NCI-H460 (cell line): ENCODE data around the gene COPS7B. TPM values are rescaled to one million over a fixed set of nuclear protein-coding genes. Genes with fewer than 3 reads are reported as not detected.
"Not testable (repeated sequence)": the region's sequence is repeated elsewhere in the genome, so short reads cannot be mapped to it uniquely, and the experiment has no call there.

Experiments used
- DNase-seq: peaks from one replicate; pipeline ENCODE4 v3.0.0-alpha.2; 2016; ENCODE audit warnings: low read depth; ENCODE audit errors: extremely low read depth
- polyA plus RNA-seq: library from polyadenylated mRNA; depleted of rRNA; stranded (reverse); fragments of >200 nt; gene quantifications from 2 replicates; pipeline ENCODE4 v1.2.3, GENCODE V29; 2014; cell fraction: nucleus; rRNA removed
- total RNA-seq: library from RNA; depleted of rRNA; stranded (reverse); fragments of >200 nt; shearing (Covaris generic); gene quantifications from 2 replicates; pipeline ENCODE4 v1.2.3, GENCODE V29; 2014; rRNA removed

COPS7B gene
- 29.0 and 32.8 TPM in 2 replicates for total RNA-seq
- polyA plus RNA-seq = 53.5 and 81.8 TPM in 2 replicates

DNA sequence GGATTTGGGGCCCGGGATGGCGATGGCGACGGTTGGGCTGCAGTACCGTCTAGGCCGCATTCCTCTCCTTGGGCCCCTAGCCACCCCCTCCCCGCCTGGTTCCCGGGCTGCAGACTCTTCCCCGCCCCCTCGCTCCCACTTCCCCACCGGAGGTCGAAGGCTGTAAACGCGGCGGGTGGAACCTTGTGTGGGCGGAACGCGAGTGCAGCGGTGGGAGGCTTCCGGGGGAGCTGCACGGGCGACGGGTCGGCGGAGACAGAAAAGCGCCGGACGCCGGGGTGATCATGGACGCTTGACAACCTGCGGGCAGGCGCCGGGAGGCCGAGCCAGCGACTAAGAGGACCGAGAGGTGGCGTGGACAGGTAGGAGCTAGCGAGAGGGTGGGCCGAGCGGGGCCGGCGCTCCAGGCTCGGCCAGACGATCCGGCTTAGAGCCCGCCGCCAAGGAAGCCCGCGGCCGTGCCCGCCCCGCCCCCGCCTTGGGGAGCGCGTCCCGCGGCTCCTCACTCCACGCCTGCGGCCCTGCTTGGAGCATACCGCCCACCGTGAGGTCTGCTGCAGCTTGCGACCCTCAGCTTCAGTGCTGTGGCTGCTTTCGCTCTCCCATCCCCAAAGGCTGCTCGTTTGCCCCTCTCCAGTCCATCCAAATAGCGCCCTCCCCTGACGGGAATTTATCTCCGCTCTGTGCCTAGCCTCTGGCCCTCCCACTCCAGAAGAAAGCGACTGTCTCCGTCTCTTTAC is at the start of gene COPS7B:
COPS7B (plus strand) TSS at position 269 of the 740 bp plus-strand sequence. CDS start 2,126 bp downstream, outside the sequence.
- DNase-seq = peak; percentile 61

- no peak for DNase-seq
Measured at GRCh38 chr2:231737761-231738160, 48.5 kb upstream of the COPS7B start.

GRCh38 chr2:231743376-231744116 is 42.7 kb upstream of the COPS7B start:
- DNase-seq = no peak

DNA sequence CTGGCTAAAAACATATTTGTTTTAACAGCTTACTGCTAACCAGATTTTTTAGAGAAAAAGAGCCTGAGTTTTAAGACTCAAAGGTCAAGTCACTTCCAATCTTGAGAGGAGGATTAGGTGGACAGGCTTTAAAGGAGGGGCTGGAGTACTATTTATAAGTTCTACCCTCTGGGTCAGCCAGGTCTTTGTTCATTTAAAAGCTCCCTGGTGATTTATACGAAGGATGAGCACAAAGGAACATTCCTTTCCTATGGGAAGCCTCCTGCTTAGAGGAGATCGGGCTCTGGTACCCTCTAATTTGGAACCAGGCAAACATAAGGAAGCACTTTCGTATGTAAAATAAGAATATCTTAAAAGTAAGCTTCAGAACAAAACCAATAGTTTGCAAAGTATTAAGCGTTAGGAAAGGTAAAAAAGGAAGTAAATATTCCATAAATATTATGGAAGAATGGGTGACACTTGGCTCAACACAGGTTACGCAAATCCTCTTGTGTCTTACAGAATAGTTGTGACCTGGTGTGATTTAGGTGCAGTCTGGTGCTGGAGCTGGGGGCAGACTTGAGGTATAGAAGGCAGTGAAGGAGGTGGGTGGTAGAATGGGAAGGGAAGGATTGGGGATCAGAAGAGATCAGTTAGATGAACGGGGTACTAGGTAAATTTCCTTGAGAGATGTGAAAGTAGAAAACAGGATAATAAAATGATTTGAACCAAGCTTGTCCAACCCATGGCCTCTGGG is 40.8 kb upstream of the COPS7B start:
- DNase-seq = no peak

- not testable (repeated sequence) for DNase-seq
Measured at GRCh38 chr2:231748153-231748896, 37.9 kb upstream of the COPS7B start.

DNA sequence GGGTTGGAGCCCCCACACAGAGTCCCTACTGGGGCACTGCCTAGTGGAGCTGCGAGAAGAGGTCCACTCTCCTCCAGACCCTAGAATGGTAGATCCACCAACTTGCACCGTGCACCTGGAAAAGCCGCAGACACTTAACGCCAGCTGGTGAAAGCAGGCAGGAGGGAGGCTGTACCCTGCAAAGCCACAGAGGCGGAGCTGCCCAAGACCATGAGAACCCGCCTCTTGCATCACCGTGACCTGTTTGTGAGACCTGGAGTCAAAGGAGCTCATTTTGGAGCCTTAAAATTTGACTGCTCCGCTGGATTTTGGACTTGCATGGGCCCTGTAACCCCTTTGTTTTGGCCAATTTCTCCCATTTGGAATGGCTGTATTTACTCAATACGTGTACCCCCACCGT is 37.2 kb upstream of the COPS7B start:
- DNase-seq = not testable (repeated sequence)

DNA sequence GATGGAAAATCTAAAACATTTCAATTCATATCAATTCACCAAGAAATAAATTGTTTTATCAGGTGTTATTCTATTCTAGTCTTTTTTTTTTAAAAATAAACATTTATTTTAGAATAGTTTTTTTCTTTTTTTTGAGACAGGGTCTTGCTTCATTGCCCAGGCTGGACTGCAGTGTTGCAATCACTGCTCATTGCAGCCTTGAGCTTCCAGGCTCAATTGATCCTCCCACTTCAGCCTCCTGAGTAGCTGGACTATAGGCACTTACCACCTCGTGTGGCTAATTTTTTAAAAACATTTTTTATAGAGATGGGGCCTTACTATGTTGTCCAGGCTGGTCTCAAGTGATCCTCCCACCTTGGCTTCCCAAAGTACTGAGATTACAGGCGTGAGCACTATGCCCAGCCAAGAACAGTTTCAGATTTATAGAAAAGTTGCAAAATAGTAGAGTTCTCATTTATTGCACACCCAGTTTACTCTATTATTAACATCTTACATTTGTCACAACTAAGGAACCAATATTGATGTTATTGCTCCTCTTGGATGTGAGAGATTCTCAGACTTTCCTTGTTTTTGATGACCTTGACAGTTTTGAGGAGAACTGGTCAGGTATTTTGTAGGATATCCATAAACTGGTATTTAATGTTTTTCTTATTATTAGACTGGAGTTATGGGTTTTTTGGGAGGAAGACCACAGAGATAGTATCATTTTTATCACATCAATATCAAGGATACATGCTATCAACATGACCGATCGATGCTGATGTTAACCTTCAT is 35.0 kb upstream of the COPS7B start:
- no peak for DNase-seq

- DNase-seq = no peak
Measured at GRCh38 chr2:231752061-231752460, 34.2 kb upstream of the COPS7B start.

GRCh38 chr2:231761735-231762134 is 24.5 kb upstream of the COPS7B start:
- no peak for DNase-seq

- DNase-seq = no peak
Measured at GRCh38 chr2:231764124-231764523, 22.1 kb upstream of the COPS7B start.

DNA sequence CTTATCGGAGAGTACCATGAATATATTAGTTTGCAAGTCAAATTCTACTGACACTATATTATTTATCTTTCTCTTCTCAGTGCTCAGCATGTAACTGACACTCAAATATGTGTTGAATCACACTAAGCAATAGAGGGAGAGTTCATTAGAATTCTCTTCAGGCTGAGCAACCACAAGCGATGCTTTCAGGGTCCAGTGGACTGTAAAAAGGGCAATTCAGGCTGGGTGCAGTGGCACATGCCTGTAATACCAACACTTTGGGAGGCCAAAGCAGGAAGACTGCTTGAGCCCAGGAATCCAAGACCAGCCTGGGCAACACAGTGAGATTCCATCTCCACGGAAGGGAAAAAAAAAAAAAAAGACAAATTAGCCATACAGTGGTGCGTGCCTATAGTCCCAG is 21.5 kb upstream of the COPS7B start:
- DNase-seq = no peak

GRCh38 chr2:231765496-231765929 is 20.7 kb upstream of the COPS7B start:
- no peak for DNase-seq

GRCh38 chr2:231769170-231770136 is 16.8 kb upstream of the COPS7B start:
- DNase-seq = no peak

GRCh38 chr2:231780123-231780908 is 5.9 kb upstream of the COPS7B start:
- DNase-seq = no peak

DNA sequence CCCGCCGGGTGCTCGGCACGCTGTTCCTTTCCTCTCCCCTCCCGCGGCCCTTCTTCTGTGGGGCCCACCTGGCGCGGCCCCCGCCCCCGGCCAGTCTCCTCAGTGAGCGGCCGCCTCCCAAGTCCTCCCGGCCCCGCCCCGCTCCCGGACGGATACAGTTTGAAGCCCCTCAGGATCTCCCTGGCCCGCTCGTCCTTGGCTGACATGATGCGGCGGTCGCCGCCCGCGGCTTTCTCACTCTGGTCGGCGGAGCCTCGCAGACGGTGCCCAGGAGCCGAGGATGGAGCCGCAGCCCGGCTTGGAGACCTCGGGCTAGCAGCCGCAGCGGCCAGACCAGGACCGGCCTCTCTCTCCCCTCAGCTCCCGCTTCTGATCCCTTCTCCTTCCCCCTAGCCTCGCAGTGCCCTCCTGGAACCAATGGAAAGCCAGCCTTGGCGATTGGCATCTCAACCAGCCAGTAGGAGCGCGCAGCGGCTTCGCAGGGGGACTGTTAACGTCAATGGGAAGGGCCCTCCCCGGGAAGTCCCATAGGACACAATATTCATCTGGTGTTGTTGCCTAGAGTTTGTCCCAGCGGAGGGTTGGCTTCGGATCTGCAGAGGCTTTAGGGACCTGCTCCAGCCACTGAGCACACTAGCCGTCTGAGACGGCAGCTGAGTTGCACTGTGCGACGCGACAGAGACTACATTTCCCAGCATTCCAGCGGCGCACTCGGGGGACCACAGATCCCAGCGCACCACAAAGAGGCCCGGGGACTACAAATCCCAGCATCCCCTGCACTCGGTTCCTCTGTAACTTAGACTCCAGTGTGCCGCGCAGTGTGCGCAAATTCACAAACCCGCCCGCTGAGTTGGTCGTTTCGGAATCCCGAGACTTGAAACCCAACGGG is 5.1 kb upstream of the COPS7B start, which contains the start of gene PDE6D:
PDE6D (minus strand) TSS at position 374 of the 889 bp plus-strand sequence; CDS start at position 206, 168 bp downstream.
- DNase-seq = peak; percentile 98
